NCI-H1105 (cell line): ENCODE results near the gene TMEM115.

ENCODE experiments used
- DNase-seq: peaks from one replicate; lab custom pipeline; 2025; lab: John Stamatoyannopoulos, UW

The TMEM115 gene, protein sequence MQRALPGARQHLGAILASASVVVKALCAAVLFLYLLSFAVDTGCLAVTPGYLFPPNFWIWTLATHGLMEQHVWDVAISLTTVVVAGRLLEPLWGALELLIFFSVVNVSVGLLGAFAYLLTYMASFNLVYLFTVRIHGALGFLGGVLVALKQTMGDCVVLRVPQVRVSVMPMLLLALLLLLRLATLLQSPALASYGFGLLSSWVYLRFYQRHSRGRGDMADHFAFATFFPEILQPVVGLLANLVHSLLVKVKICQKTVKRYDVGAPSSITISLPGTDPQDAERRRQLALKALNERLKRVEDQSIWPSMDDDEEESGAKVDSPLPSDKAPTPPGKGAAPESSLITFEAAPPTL

DNA sequence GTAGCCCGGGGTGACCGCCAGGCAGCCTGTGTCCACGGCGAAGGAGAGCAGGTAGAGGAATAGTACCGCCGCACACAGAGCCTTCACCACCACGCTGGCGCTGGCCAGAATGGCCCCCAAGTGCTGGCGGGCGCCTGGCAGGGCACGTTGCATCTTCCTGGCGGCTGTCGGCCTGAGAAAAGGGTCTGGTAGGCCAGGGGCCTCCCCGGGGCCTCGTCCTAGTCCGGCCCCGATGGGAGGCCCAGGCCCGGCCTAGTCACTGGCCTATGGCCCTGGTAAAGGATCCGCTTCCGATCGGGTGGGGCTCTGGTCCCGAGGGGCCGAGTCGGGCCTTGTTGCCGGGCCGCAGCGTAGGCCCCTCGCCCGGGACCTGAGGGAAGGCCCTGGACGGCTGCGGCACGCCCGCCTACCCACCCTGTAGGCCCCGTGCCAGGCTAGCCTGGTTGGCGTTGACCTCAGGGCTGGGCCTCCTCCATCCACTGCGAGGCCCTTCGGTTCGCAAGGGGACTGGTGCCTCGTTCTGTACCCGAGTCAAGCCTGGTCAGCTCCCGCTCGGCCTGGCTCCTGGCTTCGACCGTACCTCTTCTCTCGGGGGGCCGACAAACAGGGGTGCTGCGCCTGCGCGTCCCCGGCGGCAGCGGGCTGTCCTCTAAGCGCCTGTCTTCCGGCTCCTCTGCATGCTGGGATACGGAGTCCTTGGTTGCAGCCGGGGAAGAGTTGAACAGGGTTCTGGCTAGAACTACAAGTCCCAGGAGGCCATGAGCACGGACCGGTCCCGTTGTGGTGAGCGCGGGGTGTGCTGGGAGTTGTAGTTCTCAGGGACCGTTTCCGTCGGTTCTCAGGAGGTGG, at the start of gene TMEM115:
TSS of gene TMEM115 (minus strand) at position 611 of the 849 bp plus-strand sequence. CDS start at position 153, 458 bp downstream.
- DNase-seq = peak; percentile 87

DNA sequence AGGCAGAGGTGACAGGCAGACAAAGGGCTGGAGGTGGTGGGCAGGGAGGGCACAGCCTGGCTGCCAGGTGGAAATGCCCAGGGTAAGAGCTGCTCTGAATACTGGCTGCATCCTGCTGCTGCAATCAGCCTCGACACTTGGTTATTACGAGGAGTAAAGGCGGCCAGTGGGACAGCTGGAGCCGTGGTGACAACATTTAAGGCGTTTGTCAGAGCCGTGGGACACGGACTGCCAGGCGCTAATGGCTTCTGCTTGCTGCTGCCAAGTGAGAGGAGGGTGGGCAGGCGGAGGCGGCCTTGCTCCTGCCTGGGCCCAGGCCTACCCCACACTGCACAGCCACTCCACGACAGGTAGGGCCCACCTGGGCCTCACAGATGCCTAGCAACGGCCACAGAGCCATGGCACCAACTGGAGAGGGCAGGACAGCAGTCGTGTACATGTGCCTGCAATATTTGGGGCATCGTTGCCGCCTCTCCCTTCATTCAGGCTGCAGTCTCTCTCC, 49.2 kb upstream of the TMEM115 start:
- DNase-seq = no peak

DNA sequence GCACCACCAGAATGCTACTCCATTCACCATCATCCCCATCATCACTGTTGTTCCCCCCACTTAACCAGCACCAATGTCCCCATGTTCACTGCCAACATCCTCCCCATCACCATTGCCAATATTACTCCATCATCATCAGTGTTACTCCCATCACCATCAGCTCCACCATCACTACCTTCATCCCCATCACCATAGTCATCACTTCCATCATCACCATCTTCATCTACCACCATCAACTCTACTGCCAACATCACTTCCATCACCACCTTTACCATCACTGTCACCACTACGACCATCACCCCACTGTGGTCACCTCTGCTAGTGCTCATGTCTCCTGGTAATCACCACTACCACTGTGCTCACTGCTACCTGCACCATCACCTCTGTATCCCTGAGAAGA, 47.2 kb upstream of the TMEM115 start:
- DNase-seq = no peak

DNA sequence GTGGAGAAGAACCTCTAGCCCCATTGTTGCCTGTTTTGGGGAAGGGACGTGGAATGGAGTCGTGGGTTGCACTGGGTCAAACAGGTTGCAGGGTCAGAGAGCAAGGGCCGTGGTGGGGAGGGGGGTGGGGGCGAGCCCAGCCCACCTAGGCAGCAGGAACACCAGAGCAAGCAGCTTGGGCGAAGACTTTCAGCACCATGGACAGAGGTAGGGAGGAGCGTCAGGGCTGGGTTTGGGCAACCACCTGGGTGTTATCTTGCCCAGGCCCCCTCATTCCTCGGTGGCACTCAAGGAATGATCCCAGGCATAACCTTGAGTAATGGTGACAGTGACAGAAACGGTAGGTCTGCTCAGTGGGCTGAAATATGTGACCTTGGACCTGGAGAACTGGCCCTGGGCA, 45.9 kb upstream of the TMEM115 start:
- DNase-seq = no peak

DNA sequence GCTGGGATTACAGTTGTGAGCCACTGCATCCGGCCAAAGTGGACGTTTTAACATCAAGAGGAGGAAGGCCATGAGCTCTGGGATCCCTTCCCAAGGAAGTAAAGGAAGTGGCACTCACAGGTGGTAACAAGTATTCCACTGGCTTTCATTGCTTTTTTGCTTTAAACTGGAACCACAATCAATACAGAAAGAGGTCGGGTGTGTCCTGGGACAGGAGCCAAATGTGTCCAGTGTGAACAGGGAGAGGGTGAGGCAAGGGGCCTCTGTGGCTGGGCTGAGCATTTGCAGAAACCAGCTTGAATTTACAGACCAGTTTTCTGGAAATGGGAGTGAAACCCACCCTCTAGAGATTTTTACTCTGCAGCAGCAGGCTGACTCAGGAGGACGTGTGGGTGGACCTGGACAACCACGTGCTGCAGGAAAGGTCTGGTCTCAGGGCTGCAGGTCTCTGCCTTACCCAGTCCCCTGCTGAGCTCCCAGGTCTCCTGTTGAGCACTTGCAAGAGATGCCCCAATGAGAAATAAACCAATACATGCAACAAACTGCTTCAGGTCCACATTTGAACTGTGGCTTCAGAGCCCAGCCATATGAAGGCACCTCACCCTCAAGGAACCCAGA, 42.8 kb upstream of the TMEM115 start:
- DNase-seq = no peak

DNA sequence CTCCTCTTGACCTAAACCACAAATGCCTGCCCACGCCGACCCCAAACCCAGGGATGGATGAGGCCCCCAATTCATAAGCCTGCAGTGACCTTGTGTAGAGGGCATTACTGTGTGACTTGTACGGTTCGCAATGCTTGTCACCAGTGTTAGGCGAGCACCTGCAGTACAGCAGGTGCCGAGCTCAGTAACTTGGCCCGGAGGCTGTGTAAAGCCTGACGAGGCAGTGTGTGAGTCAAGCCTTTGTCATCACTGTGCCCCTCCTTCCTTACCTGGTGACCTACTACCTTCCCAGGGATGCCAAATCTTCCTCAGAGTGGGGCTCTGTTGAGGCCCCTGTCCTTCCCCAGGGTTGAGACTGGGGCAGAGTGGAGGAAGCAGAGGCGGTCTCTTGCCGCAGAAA, 37.2 kb upstream of the TMEM115 start:
- no peak for DNase-seq

DNA sequence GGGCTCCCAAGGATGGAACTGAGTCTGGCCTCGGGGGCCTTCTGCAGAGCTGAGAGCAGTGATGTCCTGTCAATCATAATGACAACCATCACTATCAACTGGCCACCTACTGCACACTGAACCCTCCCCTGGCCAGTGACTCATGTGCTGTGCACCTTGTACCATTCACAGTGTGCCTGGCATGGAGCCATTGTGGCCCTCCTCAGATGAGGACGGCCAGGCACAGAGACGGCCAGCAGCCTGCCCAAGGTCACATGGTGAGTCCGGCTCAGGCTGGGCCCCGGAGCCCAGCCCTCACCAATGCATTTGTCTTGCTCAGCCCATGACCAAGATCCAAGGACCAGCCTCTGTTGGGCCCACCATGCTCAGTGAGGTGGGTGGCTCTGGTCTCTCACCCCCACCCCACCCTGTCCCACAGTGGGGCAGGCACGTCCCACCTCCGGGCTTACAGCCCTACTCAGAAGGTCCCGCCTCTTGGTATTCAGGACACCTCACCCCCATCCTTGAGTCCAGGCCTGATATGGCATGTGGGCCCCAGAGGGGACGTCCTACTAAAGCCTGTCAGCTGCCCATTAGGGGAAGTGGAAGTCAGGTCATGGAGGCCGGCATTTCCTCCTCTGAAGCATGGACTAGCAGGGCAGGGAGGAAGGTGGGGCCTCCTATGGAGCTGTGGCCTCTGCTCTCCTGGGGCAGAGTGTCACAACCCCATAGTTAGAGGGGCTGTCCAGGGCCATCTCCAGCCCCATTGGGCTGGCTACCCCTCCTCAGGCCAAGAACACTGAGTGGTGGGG, 35.9 kb upstream of the TMEM115 start:
- no peak for DNase-seq

DNA sequence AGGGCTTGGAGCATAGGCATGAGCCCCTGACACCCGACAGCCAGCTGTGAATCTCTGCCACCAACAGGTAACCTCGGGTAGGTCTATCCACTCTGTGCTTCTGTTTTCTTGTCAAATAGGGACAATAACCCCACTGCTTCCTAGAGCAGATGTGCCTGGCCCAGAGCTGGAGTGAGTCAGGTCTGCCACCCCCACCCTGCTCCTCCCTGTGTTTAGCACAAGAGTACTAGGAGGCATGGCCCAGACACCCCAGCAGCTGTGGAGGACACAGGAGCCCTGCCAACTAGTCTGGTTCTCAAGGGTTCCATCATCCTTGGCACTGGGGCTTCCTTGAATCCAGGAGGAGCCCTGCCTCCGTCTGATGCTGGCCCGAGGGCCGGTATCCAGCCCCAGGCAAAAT, 33.7 kb upstream of the TMEM115 start:
- no peak for DNase-seq

DNA sequence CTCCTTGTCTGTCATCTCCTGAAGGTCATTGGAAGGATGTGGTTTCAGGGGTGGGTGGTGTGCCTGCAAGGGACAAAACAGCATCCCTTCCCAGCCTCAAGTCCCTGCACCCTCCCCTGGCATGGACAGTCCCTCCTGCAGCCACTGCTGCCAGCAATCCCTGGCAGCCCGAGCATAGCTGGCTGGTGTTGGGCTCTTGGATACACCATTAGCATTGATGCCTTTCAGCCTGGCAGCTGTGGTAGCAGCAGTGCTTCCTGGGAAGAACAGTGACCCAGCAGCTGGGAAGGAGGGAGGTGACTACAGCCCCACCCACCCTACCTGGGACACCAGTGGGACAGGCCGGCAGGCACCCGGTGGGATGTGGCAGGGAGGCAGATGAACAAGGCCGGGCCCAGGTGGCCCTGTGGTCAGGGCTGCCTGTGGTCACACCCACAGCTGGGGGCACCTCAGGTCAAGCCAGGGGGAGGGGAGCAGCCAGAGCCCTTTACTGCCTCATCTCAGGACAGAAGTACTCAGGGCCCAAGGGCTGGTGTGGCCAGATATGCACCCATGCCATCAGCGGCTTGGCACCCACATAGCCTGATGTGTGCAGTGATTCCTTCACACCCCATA, 32.9 kb upstream of the TMEM115 start:
- DNase-seq = no peak

DNA sequence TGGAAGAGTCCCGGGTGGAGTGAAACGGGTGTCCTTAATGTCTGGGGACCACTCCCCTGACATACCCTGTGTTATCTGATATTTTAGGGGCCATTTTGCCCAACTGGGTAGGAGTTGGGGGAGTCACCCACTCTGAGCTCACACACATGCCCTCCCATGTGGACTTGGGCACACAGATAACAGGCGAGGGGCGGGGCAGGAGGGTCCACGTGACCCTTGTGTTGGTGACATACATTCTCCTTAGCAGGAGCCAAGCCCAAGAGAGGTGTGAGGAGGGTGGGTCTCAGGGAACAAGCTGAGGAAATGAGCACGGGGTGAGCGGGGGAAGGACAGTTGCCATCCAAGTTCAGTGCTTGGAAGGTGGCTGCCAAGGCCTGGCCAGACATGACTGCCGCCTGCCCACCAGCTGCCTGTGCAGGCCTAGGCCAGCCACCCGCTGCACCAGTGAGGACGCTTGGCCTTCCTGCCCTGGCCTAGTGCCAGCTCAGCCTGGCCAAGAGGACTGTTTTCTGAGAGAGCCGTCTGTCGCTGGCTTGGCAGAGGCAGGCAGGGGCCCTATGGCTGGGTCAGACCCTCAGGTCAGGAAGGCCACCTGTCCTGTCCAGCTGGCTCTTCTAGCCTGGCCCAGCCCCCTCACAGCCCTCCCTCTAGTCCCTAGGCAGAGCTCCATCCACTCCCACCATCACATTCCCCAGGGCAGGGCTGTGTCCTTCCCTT, 31.3 kb upstream of the TMEM115 start:
- peak; percentile 69 for DNase-seq

DNA sequence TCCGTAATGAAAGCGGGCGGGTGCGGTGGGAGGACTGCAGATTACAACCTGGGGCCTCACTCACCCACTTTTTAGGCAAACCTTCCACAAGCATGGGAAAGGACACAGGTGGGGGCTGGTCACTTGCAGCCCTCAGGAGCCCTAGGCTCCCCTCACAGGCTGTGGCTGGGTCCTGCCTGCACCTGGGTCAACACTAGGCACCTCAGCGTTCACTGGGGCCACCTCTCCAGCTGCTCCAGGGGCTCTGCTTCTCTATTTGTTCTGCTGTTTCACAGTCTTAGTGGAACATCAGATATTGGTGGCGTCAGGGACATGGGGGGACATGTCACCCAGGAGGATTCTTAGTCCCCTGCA, 30.1 kb upstream of the TMEM115 start:
- DNase-seq = no peak

DNA sequence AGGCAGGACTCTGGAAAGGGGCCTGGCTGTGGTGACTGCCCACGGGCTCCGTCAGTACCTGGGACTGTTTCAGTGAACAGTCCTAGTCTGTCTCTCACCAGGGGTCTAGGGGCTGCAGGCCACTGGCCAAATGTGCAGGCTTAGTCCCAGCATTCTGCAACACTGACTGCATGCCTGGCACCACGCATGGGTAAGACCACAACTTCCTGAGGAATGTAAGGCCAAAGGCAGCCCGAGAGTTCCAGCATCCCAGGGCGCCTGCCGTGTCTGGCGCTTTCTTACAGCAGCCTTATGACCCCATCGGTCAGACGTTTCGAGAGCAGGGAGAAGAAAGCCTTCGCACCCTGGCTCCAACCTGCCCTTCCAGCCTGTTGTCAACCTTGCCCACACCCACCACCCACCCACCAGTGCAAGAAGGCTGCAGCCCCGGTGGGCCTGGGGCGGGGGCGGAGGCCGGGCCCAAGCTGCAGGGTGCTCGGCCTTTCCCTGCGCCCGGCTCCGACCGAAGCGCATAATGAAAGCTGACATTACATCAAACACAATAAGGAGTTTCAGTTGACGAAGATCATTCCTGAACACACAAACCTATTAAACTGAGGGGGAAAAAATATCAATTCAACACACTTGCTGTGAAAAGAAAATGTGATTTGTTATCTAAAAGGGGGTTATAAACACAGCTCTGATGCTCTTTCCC, 29.5 kb upstream of the TMEM115 start:
- no peak for DNase-seq

DNA sequence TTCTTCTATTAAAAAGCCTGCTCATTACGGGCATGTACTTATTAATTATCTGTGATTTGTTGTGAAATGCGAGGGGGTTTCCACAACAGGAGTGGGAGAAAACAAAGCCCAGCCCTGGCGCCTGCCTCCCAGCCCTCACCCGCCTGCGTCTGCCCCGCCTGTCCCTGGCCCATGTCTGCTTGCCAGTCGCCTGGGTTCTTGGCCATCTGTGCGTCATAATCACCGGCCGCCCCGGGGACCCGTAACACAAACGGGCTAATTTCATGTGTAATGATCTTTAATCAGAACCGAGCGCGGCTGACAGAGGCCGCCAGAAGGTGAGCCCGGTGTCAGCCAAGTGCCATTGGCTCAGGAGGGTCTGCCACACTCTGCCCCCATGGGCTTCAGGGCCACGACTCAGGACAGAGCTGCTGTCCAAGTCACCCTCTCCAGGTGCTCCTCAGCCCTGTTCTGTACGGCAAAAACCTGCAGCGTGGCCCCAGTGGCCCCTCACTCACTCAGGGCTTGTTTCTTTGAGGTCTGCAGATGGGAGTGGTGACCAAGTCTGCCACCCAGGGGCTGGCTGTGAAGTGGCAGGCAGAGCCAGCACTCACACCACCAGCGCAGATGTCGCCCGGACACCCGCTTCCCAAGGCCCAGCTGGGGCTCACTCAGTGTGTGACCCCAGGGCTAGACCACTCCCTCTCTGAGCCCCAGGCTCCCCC, 28.8 kb upstream of the TMEM115 start:
- no peak for DNase-seq

DNA sequence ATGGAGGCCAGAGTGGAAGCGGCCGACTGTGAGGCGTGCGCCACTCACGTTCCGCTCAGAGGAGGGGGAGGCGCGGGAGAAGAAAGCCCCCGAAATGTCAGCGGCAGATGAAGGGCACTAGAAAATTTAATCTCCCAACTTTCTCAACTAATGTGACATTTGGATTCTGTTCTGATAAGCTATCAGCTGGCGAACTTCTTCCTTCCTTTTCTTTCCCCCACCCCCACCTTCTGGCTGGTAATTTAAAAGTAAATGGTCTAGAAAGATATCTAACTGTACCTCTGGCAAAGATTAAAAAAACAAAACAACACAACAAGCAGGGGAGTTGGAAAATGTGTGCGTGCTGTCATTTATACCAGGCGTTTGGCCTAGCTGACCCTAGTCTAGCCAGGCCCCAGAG, 26.4 kb upstream of the TMEM115 start:
- DNase-seq = no peak

DNA sequence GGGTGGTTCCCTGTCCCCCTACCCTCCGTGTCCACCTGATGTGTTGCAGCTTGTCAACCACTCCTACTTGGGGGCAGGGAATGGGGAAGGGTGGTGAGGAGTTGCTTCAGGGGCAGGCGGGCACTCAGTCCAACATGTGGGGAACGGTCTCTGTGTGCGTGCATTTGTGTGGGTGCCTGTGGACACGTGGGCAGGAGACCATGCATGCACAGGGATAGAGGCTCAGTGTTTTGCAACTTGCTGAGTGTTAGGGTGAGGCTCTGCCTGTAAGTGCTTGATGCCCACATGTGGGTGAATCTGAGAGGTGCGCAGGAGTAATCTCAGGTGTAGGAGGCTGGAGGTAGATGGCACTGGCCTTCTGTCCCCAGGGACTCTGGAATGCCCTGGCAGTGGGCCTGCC, 24.4 kb upstream of the TMEM115 start:
- DNase-seq = no peak

DNA sequence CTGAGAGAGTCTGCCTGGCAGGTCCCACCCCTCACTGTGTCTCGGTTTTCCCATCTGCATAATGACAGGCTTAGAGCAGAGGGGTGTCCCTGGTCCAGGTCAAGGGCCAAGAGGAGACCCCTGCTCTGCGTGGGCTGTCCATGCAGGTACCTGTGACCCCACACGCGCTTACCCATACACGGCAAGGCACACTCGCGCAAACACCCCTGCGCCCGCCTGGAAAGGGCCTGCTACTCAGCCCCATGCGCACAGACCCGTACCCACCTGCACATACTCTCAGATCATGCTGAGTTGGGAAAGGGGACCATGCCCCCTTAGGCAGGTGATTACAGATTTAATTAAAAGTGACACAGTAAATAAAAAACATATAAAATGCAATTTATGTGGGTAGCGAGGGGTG, 23.4 kb upstream of the TMEM115 start:
- no peak for DNase-seq

DNA sequence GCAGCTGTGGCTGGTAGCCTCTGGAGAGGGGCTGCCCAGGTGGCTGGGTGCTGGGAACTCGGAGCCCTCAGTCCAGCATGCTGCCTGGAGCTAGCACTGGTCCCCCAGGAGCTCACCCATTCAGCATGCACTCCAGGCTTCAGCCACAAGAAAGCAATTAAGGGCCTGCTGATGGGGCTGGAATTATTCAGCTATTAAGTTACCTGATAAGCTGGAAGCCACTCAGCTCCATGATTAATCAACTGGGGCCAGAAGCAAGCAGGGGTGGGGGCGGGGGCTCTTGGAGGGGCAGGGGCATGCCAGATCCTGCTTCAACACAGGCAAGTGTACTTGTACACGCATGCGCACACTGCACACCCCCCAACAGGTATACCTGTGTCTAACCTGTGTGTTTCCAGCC, 22.1 kb upstream of the TMEM115 start:
- peak; percentile 74 for DNase-seq

DNA sequence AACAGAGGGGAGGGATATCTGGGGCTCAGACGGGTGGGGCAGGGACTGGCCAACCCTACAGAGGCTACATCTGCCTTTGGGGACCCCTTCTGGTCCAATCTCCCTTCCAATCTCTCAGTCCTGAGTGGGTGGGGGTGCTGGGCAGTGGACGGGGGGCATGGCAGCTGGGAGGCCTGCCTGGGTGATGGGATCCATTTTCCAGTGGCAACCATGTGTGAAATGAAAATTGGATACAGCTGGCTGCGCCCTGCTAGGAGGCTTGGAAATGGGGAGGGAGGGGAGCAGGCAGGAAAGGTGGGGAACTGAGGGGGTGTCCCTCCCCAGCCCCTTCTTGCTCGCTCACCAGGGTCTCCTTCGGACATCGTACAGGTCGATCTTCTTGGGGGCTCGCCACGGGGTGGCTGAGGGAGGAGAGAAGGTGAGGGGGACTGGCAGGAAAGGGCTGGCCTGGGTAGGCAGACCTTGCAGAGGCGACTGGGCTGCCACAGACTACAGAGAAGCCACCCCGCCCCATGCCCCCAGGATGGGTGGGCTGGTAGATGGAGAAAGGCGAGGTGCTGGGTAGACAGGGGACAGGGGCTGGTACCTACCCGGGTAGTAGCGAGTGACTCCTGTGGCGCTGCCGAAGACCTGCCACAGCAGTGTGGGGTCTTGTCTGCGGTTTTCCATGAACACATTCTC, 21.2 kb upstream of the TMEM115 start:
- no peak for DNase-seq

DNA sequence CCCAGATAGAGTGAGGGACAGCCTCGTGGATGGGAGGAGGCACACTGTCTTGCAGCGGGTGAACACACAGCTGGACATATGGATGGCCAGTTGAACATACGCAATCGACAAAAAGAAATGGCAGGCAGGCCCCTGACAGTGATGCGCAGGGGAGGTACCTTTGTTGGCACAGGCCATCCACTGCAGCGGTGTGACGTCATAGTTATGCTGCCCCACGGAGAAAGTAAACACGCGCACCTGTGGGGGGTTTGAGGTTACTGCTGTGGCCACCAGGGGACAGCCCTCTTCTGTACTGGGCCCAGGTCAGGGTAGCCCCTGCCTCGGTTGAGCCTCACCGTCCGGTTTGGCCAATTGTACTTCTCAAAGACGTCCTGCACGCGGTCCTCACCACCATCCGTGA, 19.4 kb upstream of the TMEM115 start:
- no peak for DNase-seq
